HG03060 (cell line): Measurements from ENCODE around the gene AKIRIN2.

Experiments
- ATAC-seq: cut with Tn5 transposase; IDR thresholded peaks from one replicate; pipeline ENCODE4 v1.9.1; 2021; ENCODE audit warnings: low read depth, moderate number of reproducible peaks; ENCODE audit not compliant: unreplicated experiment

AKIRIN2 gene

GRCh38 chr6:87658516-87658915 is 43.5 kb downstream of the AKIRIN2 start:
- ATAC-seq: no peak

DNA sequence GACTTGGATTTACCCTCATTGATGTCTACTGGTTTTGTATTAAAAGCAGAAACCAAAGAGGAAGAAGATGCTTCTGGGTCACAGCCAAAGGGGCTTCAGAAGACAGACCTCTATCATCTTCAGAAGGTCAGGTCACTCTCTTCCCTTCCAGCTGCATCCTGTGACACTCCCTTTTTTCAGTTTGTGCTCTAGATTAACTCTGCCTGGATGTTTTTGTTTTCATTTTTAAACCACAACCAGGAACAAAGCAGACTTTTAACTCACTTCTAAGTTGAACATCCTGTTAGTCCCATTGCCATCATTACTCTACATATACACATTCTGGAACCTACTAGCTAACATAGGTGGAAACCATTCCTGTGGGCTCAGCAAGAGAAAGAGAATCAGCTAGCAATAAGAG is 45.2 kb downstream of the AKIRIN2 start:
- no peak for ATAC-seq

DNA sequence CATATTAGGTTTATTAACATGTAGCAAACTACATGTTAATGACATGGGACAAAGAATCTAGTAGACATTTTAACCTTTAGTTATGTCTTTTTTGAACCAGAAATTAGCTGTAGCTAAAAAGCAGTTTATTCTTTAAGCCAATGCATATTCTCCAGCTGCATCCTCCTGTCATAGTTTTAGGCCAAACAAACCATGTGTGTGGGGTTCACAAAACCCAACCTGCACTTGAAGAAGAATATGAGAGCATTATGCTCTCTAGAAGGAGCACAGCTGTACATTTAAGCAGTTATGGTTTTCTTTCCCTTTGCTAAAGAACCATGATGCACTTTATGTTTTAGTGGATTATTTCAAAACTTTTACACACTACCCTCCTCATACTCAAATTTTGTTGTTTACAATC is 46.2 kb downstream of the AKIRIN2 start:
- ATAC-seq: no peak

DNA sequence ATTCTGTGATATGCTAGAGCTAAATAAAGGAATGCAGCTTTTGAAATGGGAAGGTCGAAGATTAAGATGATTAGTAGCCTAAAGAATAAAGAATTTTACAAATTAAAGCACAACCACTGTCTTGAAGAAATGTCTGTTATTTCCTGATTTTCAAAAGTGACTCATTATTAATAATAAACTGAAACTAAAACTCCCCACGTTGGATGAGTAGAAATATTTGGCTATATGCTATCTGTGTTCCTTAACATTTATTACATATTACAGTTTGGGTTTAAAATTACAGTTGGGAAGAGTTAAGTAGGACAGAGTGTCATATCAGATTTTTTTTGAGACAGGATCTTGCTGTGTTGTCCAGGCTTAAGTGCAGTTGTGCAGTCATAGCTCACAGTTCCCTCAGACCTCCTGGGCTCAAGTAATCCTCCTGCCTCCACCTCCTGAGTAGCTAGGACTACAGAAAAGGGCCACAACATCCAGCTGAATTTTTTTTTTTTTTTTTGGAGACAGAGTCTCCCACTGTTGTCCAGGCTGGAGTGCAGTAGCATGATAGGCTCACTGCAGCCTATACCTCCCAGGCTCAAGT is 47.1 kb downstream of the AKIRIN2 start:
- no peak for ATAC-seq

DNA sequence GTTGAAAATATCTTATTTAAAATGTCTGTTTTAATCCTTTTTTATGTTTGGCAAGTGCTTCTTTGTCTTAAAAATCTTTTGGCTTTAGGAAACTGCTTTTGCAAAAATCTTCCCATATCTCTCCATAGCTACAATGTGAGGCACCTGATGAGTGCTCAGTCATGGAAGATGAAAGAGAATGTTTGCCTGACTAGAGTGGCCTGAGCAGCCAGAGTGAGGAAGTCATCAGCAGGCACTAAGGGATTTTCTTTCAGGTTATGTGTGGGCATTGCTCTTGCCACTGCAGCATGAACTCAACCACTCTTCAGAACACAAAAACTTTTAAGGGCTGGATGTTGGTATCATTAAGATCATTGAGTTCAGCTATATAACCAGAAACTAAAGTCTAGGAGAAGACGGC is 47.9 kb downstream of the AKIRIN2 start:
- ATAC-seq: no peak

GRCh38 chr6:87653074-87653962 is 48.7 kb downstream of the AKIRIN2 start:
- no peak for ATAC-seq

DNA sequence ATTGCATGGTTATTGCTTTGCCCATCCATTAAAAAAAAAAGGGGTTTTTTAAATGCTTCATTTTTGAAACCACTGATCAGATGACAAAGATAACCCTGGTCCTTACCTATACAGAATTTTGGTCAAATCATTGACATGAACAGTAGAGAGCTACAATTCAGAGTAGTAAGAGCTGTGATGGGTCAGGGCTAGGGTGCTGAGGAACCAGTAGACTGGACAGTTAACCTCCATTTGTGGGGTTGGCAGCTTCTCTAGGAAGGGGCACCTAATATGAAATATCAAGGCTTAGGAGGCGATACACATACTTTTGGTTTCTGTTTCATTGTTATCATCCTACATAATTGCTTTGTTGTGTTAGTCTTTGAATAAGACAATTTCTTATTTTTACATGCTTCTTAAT is 57.0 kb downstream of the AKIRIN2 start:
- ATAC-seq: no peak

- ATAC-seq: no peak
These were observed 60.9 kb downstream of the AKIRIN2 start for GRCh38 chr6:87641065-87641692.

- no peak for ATAC-seq
These were observed 62.7 kb downstream of the AKIRIN2 start for GRCh38 chr6:87639373-87639772.

GRCh38 chr6:87637106-87637505 is 64.9 kb downstream of the AKIRIN2 start:
- ATAC-seq: no peak

GRCh38 chr6:87636315-87636714 is 65.7 kb downstream of the AKIRIN2 start:
- no peak for ATAC-seq

DNA sequence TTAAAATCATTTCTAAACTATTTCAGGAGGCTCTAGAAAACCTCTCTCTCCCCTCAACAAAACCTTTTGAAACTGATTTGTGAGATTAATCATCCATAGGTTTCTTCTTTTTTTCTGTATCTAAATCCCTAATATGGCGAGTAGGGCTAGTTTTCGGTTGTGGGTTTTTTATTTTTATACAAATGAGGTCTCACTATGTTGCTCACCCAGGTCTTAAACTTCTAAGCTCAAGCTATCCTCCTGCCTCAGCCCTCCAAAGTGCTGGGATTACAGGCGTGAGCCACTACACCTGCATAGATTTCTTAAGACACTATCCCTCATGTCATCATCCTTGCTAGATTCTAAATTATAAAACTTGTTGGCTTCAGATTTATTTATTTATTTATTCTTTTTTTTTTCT is 68.2 kb downstream of the AKIRIN2 start:
- ATAC-seq: no peak

- ATAC-seq: no peak
These were observed 71.3 kb downstream of the AKIRIN2 start for GRCh38 chr6:87630746-87631145.

- no peak for ATAC-seq
These were observed 73.2 kb downstream of the AKIRIN2 start for GRCh38 chr6:87628881-87629280.

GRCh38 chr6:87628424-87628823 is 73.6 kb downstream of the AKIRIN2 start:
- no peak for ATAC-seq
